Liver (tissue), 9 donors: ENCODE results near the gene RRAGB. TPM values are rescaled to one million over a fixed set of nuclear protein-coding genes. Genes with fewer than 3 reads are reported as not detected.
"Not testable (repeated sequence)": the region's sequence is repeated elsewhere in the genome, so short reads cannot be mapped to it uniquely, and the experiment has no call there.

Source experiments
- DNase-seq: peaks from one replicate; pipeline ENCODE4 v3.0.0-alpha.2; 2017; ENCODE audit warnings: low spot score
- H3K27ac ChIP-seq, 2 donors: one replicate each; pipeline ENCODE4 v1.7.0; 2013; ENCODE audit warnings: inconsistent platforms in 2 of 2, low read length in 2 of 2, control low read depth in 1 of 2, low read depth in 1 of 2, mild to moderate bottlenecking in 1 of 2
- H3K27me3 ChIP-seq, 4 donors: one replicate each; pipeline versions ENCODE4 v1.6.1 to v1.7.0; 2013; ENCODE audit warnings: low read length in 3 of 4, inconsistent platforms in 1 of 4, mild to moderate bottlenecking in 1 of 4, moderate library complexity in 1 of 4; ENCODE audit not compliant: control insufficient read depth in 4 of 4, insufficient read depth in 4 of 4
- H3K36me3 ChIP-seq, 4 donors: one replicate each; pipeline versions ENCODE4 v1.6.1 to v1.7.0; 2013; ENCODE audit warnings: low read length in 3 of 4, mild to moderate bottlenecking in 3 of 4, low read depth in 1 of 4, moderate library complexity in 1 of 4; ENCODE audit not compliant: control insufficient read depth in 4 of 4, insufficient read depth in 3 of 4
- H3K4me1 ChIP-seq, 4 donors: one replicate each; pipeline versions ENCODE4 v1.6.1 to v1.7.0; 2013; ENCODE audit warnings: low read length in 3 of 4, mild to moderate bottlenecking in 3 of 4, moderate library complexity in 1 of 4; ENCODE audit not compliant: control insufficient read depth in 4 of 4, insufficient read depth in 4 of 4
- H3K4me3 ChIP-seq, 3 donors: one replicate each; pipeline versions ENCODE4 v1.6.1 to v1.7.0; 2013; ENCODE audit warnings: low read length in 3 of 3, control low read depth in 1 of 3, low read depth in 1 of 3, mild to moderate bottlenecking in 1 of 3
- H3K9ac ChIP-seq, 2 donors: one replicate each; pipeline ENCODE4 v1.7.0; 2013; ENCODE audit warnings: low read length in 2 of 2, mild to moderate bottlenecking in 2 of 2, moderate library complexity in 2 of 2, control low read depth in 1 of 2, low read depth in 1 of 2
- H3K9me3 ChIP-seq, 4 donors: one replicate each; pipeline versions ENCODE4 v1.6.1 to v1.7.0; 2013; ENCODE audit warnings: low read length in 3 of 4; ENCODE audit not compliant: control insufficient read depth in 4 of 4
- ATF3 ChIP-seq: IDR thresholded peaks from 2 replicates; pipeline ENCODE4 v1.6.1; 2016; ENCODE audit warnings: antibody characterized with exemption
- CTCF ChIP-seq: fragments of 150-350 bp; IDR thresholded peaks from 2 replicates; pipeline ENCODE4 v1.5.1; 2017; ENCODE audit warnings: improper control_type of control experiment, low read depth, low read length; ENCODE audit not compliant: missing input control
- EGR1 ChIP-seq, 2 donors: IDR thresholded peaks; 2 replicates each; pipeline ENCODE4 v1.6.1; 2016 to 2018; ENCODE audit warnings: antibody characterized with exemption in 2 of 2, low read depth in 2 of 2
- FOXA1 ChIP-seq: IDR thresholded peaks from 2 replicates; pipeline ENCODE4 v1.6.1; 2016; ENCODE audit warnings: antibody characterized with exemption
- FOXA2 ChIP-seq: IDR thresholded peaks from 2 replicates; pipeline ENCODE4 v1.6.1; 2016; ENCODE audit warnings: antibody characterized with exemption
- GABPA ChIP-seq, 2 donors: IDR thresholded peaks in 1 of 2; conservative IDR thresholded peaks in 1 of 2; 2 replicates each; pipeline ENCODE4 v1.6.1; 2016; ENCODE audit warnings: antibody characterized with exemption in 2 of 2, mild to moderate bottlenecking in 1 of 2, moderate library complexity in 1 of 2
- HNF4A ChIP-seq, 2 donors: conservative IDR thresholded peaks; 2 replicates each; pipeline ENCODE4 v1.6.1; 2016; ENCODE audit warnings: antibody characterized with exemption in 2 of 2, mild to moderate bottlenecking in 2 of 2
- HNF4G ChIP-seq: IDR thresholded peaks from 2 replicates; pipeline ENCODE4 v1.6.1; 2016; ENCODE audit warnings: antibody characterized with exemption
- JUND ChIP-seq, 2 donors: IDR thresholded peaks; 2 replicates each; pipeline ENCODE4 v1.6.1; 2016; ENCODE audit warnings: antibody characterized with exemption in 2 of 2
- MAX ChIP-seq: IDR thresholded peaks from 2 replicates; pipeline ENCODE4 v1.6.1; 2016; ENCODE audit warnings: antibody characterized with exemption
- NR2F2 ChIP-seq: IDR thresholded peaks from 2 replicates; pipeline ENCODE4 v1.6.1; 2016; ENCODE audit warnings: antibody characterized with exemption
- RAD21 ChIP-seq, 2 donors: IDR thresholded peaks; 2 replicates each; pipeline ENCODE4 v1.6.1; 2016; ENCODE audit warnings: antibody characterized with exemption in 2 of 2, mild to moderate bottlenecking in 2 of 2
- REST ChIP-seq: IDR thresholded peaks from 2 replicates; pipeline ENCODE4 v1.6.1; 2016; ENCODE audit warnings: antibody characterized with exemption, mild to moderate bottlenecking
- RXRA ChIP-seq, 2 donors: IDR thresholded peaks; 2 replicates each; pipeline ENCODE4 v1.6.1; 2017 to 2018; ENCODE audit warnings: antibody characterized with exemption in 2 of 2, mild to moderate bottlenecking in 1 of 2
- SP1 ChIP-seq: IDR thresholded peaks from 2 replicates; pipeline ENCODE4 v1.6.1; 2018; ENCODE audit warnings: antibody characterized with exemption, mild to moderate bottlenecking
- TAF1 ChIP-seq: conservative IDR thresholded peaks from 2 replicates; pipeline ENCODE4 v1.6.1; 2016; ENCODE audit warnings: antibody characterized with exemption, mild to moderate bottlenecking
- YY1 ChIP-seq: IDR thresholded peaks from 2 replicates; pipeline ENCODE4 v1.6.1; 2016; ENCODE audit warnings: antibody characterized with exemption, mild to moderate bottlenecking
- ZBTB33 ChIP-seq: IDR thresholded peaks from 2 replicates; pipeline ENCODE4 v1.6.1; 2016; ENCODE audit warnings: antibody characterized with exemption
- WGBS: extraction: QIAGEN DNeasy Blood & Tissue Kit; methylation state at CpG from one replicate; pipeline ENCODE4 v1.1.7; 2013; 5-methylcytosine and 5-hydroxymethylcytosine counted together
- polyA plus RNA-seq, 2 donors: library from polyadenylated mRNA; stranded (reverse) in 1 of 2; unstranded in 1 of 2; fragments of 200-250 nt in 1 of 2; fragments of >200 nt in 1 of 2; fragmentation: Nextera tagmentation in 1 of 2; extraction: Ambion mirVana in 1 of 2; gene quantifications; one replicate each; pipeline versions ENCODE4 v1.2.1 to v1.2.3, GENCODE V29; 2013 to 2015
- total RNA-seq, 2 donors: library from RNA; depleted of rRNA; stranded (reverse); fragments of >200 nt; gene quantifications; one replicate each; pipeline ENCODE4 v1.2.3, GENCODE V29; 2014
- donor health status: healthy.
- donor health status: healthy.
- donor health status: healthy.
- donor health status: healthy.
- donor health status: healthy.

The RRAGB gene
- total and polyA plus RNA-seq, 4 donors = 2.8 to 10.3 (median 8.1) TPM

GRCh38 chrX:55702671-55703070, 14.9 kb upstream of the RRAGB start:
- no peaks in the 10 kb centered on the region for H3K27me3 ChIP-seq
- no peak for DNase-seq
- H3K36me3 ChIP-seq = no peaks in the 10 kb centered on the region
- H3K4me3 ChIP-seq = no peak overlapping the region
- H3K9ac ChIP-seq = no peak overlapping the region
- H3K9me3 ChIP-seq = no peaks in the 10 kb centered on the region
- WGBS = 62% methylated on average over 5 of the region's 5 CpGs
- H3K27ac ChIP-seq = no peak overlapping the region
- no peaks in the 10 kb centered on the region for H3K4me1 ChIP-seq
- TF ChIP-seq HNF4A (conservative IDR thresholded peaks at IDR 0.05) (no peak), CTCF (no peak), RAD21 (IDR thresholded peaks at IDR 0.05) (no peak), NR2F2 (no peak), JUND (IDR thresholded peaks at IDR 0.05) (no peak), GABPA (IDR thresholded peaks at IDR 0.05 in 1 of 2, conservative IDR thresholded peaks at IDR 0.05 in 1 of 2) (no peak), RXRA (IDR thresholded peaks at IDR 0.05) (no peak), FOXA2 (no peak), SP1 (no peak), TAF1 (no peak), ZBTB33 (no peak), EGR1 (IDR thresholded peaks at IDR 0.05; ENCODE audit: low read depth in 2 of 2) (no peak), REST (no peak), HNF4G (no peak), YY1 (no peak), ATF3 (no peak), MAX (no peak), FOXA1 (no peak)

- H3K4me1 ChIP-seq, H3K4me3 ChIP-seq, H3K9me3 ChIP-seq, H3K27me3 ChIP-seq, DNase-seq, H3K36me3 ChIP-seq, H3K27ac ChIP-seq, H3K9ac ChIP-seq: not testable (repeated sequence)
- 61% methylated on average over 2 of the region's 2 CpGs for WGBS
Measured at GRCh38 chrX:55703436-55703835, 14.1 kb upstream of the RRAGB start.

GRCh38 chrX:55705066-55705465, 12.5 kb upstream of the RRAGB start:
- not testable (repeated sequence) for H3K36me3 ChIP-seq, H3K4me3 ChIP-seq, H3K27me3 ChIP-seq, H3K27ac ChIP-seq, H3K9me3 ChIP-seq, H3K4me1 ChIP-seq, DNase-seq, H3K9ac ChIP-seq
- 66% methylated on average over 5 of the region's 5 CpGs for WGBS
